ENCODE measurements around the gene MTRF1L. TPM values are rescaled to one million over a fixed set of nuclear protein-coding genes. Genes with fewer than 3 reads are reported as not detected.

MTRF1L gene
- total RNA-seq, 1 experiment from 2014 or later: 30.9 TPM

GRCh38 chr6:152957796-152958195, 44.7 kb downstream of the MTRF1L start:
- TF ChIP-seq EZH2 (IDR thresholded peaks at IDR 0.05; ENCODE audit: borderline replicate concordance, low read depth, low read length, poor library complexity, severe bottlenecking) (no peak), CTCF (conservative IDR thresholded peaks at IDR 0.05; ENCODE audit: low read depth, low read length) (no peak)
- POLR2A ChIA-PET (ENCODE audit: low non-redundant PET): no interaction called here
- intact Hi-C loops (cut with micrococcal nuclease; ENCODE audit: unreplicated experiment): loop anchor here (10.0 kb wide), 1 partner anchor 683 kb away; no protein-coding TSS in a partner anchor
- Histone ChIP-seq H3K27ac (ENCODE audit: low read depth, low read length, poor library complexity, severe bottlenecking) (no peak overlapping the region), H3K27me3 (replicated peaks; ENCODE audit: insufficient read depth, low read depth, low read length, poor library complexity) (peaks cover 9% of the 10 kb centered on the region), H3K36me3 (ENCODE audit: insufficient read depth, low read length, poor library complexity, severe bottlenecking) (no peaks in the 10 kb centered on the region), H3K4me1 (ENCODE audit: insufficient read depth, low read length, poor library complexity, severe bottlenecking) (no peaks in the 10 kb centered on the region), H3K9me3 (ENCODE audit: low read depth, low read length, poor library complexity, severe bottlenecking) (peaks cover 4% of the 10 kb centered on the region), H3K4me3 (ENCODE audit: low read depth, low read length, poor library complexity, severe bottlenecking) (no peak overlapping the region)
- DNase-seq (ENCODE audit: low spot score): no peak
- no TSS peak for BruUV-seq (replicated peaks)
- CTCF ChIA-PET: no interaction called here

GRCh38 chr6:152954443-152954842, 48.1 kb downstream of the MTRF1L start:
- H3K36me3 ChIP-seq (ENCODE audit: insufficient read depth, low read length, poor library complexity, severe bottlenecking): no peaks in the 10 kb centered on the region
- TF ChIP-seq CTCF (conservative IDR thresholded peaks at IDR 0.05; ENCODE audit: low read depth, low read length) (peak; percentile 25; the same call in 1 of the 2 replicates), EZH2 (IDR thresholded peaks at IDR 0.05; ENCODE audit: borderline replicate concordance, low read depth, low read length, poor library complexity, severe bottlenecking) (no peak)
- peaks cover 4% of the 10 kb centered on the region for H3K9me3 ChIP-seq (ENCODE audit: low read depth, low read length, poor library complexity, severe bottlenecking)
- no peak overlapping the region for H3K4me3 ChIP-seq (ENCODE audit: low read depth, low read length, poor library complexity, severe bottlenecking)
- no TSS peak for BruUV-seq (replicated peaks)
- CTCF ChIA-PET: interaction anchor here (0.6 kb wide), 1 partner anchor 1049 kb away, joined by 3 read pairs; no protein-coding TSS in a partner anchor
- H3K27me3 ChIP-seq (replicated peaks; ENCODE audit: insufficient read depth, low read depth, low read length, poor library complexity): peaks cover 26% of the 10 kb centered on the region
- POLR2A ChIA-PET (ENCODE audit: low non-redundant PET): no interaction called here
- DNase-seq (ENCODE audit: low spot score): no peak
- intact Hi-C loops (cut with micrococcal nuclease; ENCODE audit: unreplicated experiment): loop anchor here (10.0 kb wide), 1 partner anchor 680 kb away; no protein-coding TSS in a partner anchor
- no peak overlapping the region for H3K27ac ChIP-seq (ENCODE audit: low read depth, low read length, poor library complexity, severe bottlenecking)
- no peaks in the 10 kb centered on the region for H3K4me1 ChIP-seq (ENCODE audit: insufficient read depth, low read length, poor library complexity, severe bottlenecking)

- intact Hi-C loops (cut with micrococcal nuclease; ENCODE audit: unreplicated experiment): loop anchor here (2.0 to 10.0 kb wide), 2 partner anchors 72 to 678 kb away; no protein-coding TSS in a partner anchor
- no peak overlapping the region for H3K27ac ChIP-seq (ENCODE audit: low read depth, low read length, poor library complexity, severe bottlenecking)
- BruUV-seq (replicated peaks): no TSS peak
- ChIA-PET CTCF (no interaction called here), POLR2A (ENCODE audit: low non-redundant PET) (no interaction called here)
- no peaks in the 10 kb centered on the region for H3K36me3 ChIP-seq (ENCODE audit: insufficient read depth, low read length, poor library complexity, severe bottlenecking)
- TF ChIP-seq EZH2 (IDR thresholded peaks at IDR 0.05; ENCODE audit: borderline replicate concordance, low read depth, low read length, poor library complexity, severe bottlenecking) (no peak), CTCF (conservative IDR thresholded peaks at IDR 0.05; ENCODE audit: low read depth, low read length) (peak; percentile 74)
- H3K27me3 ChIP-seq (replicated peaks; ENCODE audit: insufficient read depth, low read depth, low read length, poor library complexity): peaks cover 28% of the 10 kb centered on the region
- peak; percentile 59 for DNase-seq (ENCODE audit: low spot score)
- H3K4me1 ChIP-seq (ENCODE audit: insufficient read depth, low read length, poor library complexity, severe bottlenecking): no peaks in the 10 kb centered on the region
- no peak overlapping the region for H3K4me3 ChIP-seq (ENCODE audit: low read depth, low read length, poor library complexity, severe bottlenecking)
- H3K9me3 ChIP-seq (ENCODE audit: low read depth, low read length, poor library complexity, severe bottlenecking): peaks cover 4% of the 10 kb centered on the region
Observed at GRCh38 chr6:152952866-152953509, 49.5 kb downstream of the MTRF1L start.

All from A673 (cell line).